Thymus (tissue), 11 donors: Measurements from ENCODE around the gene CEP76. TPM values are rescaled to one million over a fixed set of nuclear protein-coding genes. Genes with fewer than 3 reads are reported as not detected.

Source experiments
- DNase-seq, 9 donors: peaks; one replicate each; pipeline ENCODE4 v3.0.0-alpha.2; 2013; ENCODE audit warnings: low spot score in 9 of 9, low read depth in 6 of 9, missing footprints in 1 of 9
- H3K27ac ChIP-seq, 2 donors: one replicate each; pipeline ENCODE4 v1.5.1; 2013; ENCODE audit warnings: control low read depth in 1 of 2, low read depth in 1 of 2, low read length in 1 of 2, mild to moderate bottlenecking in 1 of 2, moderate library complexity in 1 of 2
- H3K27me3 ChIP-seq, 2 donors: one replicate each; pipeline ENCODE4 v1.5.1; 2013; ENCODE audit warnings: low read length in 1 of 2; ENCODE audit not compliant: control insufficient read depth in 2 of 2, insufficient read depth in 1 of 2
- H3K36me3 ChIP-seq, 2 donors: one replicate each; pipeline ENCODE4 v1.5.1; 2013; ENCODE audit warnings: low read length in 1 of 2, mild to moderate bottlenecking in 1 of 2, moderate library complexity in 1 of 2; ENCODE audit not compliant: control insufficient read depth in 2 of 2, insufficient read depth in 2 of 2
- H3K4me1 ChIP-seq, 2 donors: one replicate each; pipeline ENCODE4 v1.5.1; 2013; ENCODE audit warnings: low read length in 2 of 2; ENCODE audit not compliant: control insufficient read depth in 2 of 2, insufficient read depth in 2 of 2
- H3K4me3 ChIP-seq, 2 donors: one replicate each; pipeline ENCODE4 v1.5.1; 2013; ENCODE audit warnings: low read length in 2 of 2, control low read depth in 1 of 2, mild to moderate bottlenecking in 1 of 2
- H3K9me3 ChIP-seq, 2 donors: one replicate each; pipeline ENCODE4 v1.5.1; 2013; ENCODE audit warnings: low read length in 1 of 2, mild to moderate bottlenecking in 1 of 2; ENCODE audit not compliant: control insufficient read depth in 2 of 2, insufficient read depth in 1 of 2
- whole genome bisulfite sequencing: extraction: QIAGEN DNeasy Blood & Tissue Kit; methylation state at CpG from one replicate; pipeline ENCODE4 v1.1.7; 2013; 5-methylcytosine and 5-hydroxymethylcytosine counted together
- polyA plus RNA-seq: library from polyadenylated mRNA; stranded (reverse); fragments of 200-250 nt; gene quantifications from one replicate; pipeline ENCODE4 v1.2.3, GENCODE V29; 2013
- total RNA-seq: library from RNA; stranded (reverse); fragments of 120-200 nt; gene quantifications from one replicate; pipeline ENCODE4 v1.2.4, GENCODE V29; 2013
- donor health status: healthy.

The CEP76 gene
- total and polyA plus RNA-seq, 2 donors, result 4.7 to 14.4 TPM

- DNase-seq, result no peak
- 94% methylated on average over 4 of the region's 4 CpGs for whole genome bisulfite sequencing
- no peaks in the 10 kb centered on the region for H3K27me3 ChIP-seq
- no peak overlapping the region for H3K4me3 ChIP-seq
- H3K27ac ChIP-seq, result no peak overlapping the region
- no peaks in the 10 kb centered on the region for H3K36me3 ChIP-seq
- H3K9me3 ChIP-seq, result no peaks in the 10 kb centered on the region
- H3K4me1 ChIP-seq, result no peaks in the 10 kb centered on the region
Measured at GRCh38 chr18:12625241-12625640, 77.3 kb downstream of the CEP76 start.

Other genes starting within 250 kb of the CEP76 start
- 7.6 TPM for gene SPIRE1, start 44.6 kb downstream of the CEP76 start, total RNA-seq
- 6.2 TPM for gene SPIRE1, start 44.6 kb downstream of the CEP76 start, polyA plus RNA-seq
- 97.4 TPM for gene PSMG2, start 319 bp upstream of the CEP76 start, total RNA-seq
- 125 TPM for gene PSMG2, start 319 bp upstream of the CEP76 start, polyA plus RNA-seq
- 155 TPM for gene PTPN2, start 181.5 kb upstream of the CEP76 start, total RNA-seq
- 116 TPM for gene PTPN2, start 181.5 kb upstream of the CEP76 start, polyA plus RNA-seq
- gene SEH1L, start 245.3 kb upstream of the CEP76 start, total RNA-seq, result 34.6 TPM
- 30.5 TPM for gene SEH1L, start 245.3 kb upstream of the CEP76 start, polyA plus RNA-seq